Measurements from ENCODE around the gene TSEN15. TPM values are rescaled to one million over a fixed set of nuclear protein-coding genes. Genes with fewer than 3 reads are reported as not detected.

The TSEN15 gene
- total and polyA plus RNA-seq, 8 donors, result 11.6 to 137 (median 24.6) TPM

DNA sequence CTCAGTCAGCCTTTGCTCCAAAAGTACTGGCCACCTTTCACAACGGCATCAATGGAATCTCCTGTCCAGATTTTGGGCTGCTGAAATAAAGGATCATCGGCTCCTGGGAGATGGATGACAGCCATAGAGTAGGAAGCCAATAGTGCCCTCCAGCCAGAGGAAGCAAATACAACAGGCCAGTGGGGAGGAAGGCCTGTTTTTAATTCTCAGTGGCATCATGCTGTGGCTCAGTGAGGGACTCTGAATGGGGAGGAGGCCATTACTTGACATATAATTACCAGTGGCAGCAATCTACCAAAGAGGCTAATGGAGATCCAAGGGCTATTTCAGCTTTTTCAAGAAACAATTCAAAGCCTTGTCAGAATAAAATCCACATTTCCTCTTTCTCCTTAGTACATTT, 40.7 kb upstream of the TSEN15 start:
- no peaks in the 10 kb centered on the region for H3K4me1 ChIP-seq
- no peak for TF ChIP-seq POLR2AphosphoS5 (IDR thresholded peaks at IDR 0.05)
- TF ChIP-seq CTCF (IDR thresholded peaks at IDR 0.05), result no peak
- TF ChIP-seq POLR2A (IDR thresholded peaks at IDR 0.05), result no peak
- no peak for TF ChIP-seq EP300 (IDR thresholded peaks at IDR 0.05)
- H3K36me3 ChIP-seq, result no peaks in the 10 kb centered on the region
- intact Hi-C loops (cut with DNase I; ENCODE audit: low total_unique reads), result no loop called here
- WGBS, 5 donors, result 61 to 98% (median 72%) methylated on average over 2 of the region's 2 CpGs
- no peaks in the 10 kb centered on the region for H3K9me3 ChIP-seq
- DNase-seq, result no peak
- no peak overlapping the region for H3K4me3 ChIP-seq
- no peaks in the 10 kb centered on the region for H3K27me3 ChIP-seq
- no peak overlapping the region for H3K27ac ChIP-seq

GRCh38 chr1:184012187-184012586, 39.3 kb upstream of the TSEN15 start:
- intact Hi-C loops (cut with DNase I; ENCODE audit: low total_unique reads), result no loop called here
- no peak overlapping the region for H3K27ac ChIP-seq
- DNase-seq, result no peak
- no peaks in the 10 kb centered on the region for H3K36me3 ChIP-seq
- H3K27me3 ChIP-seq, result no peaks in the 10 kb centered on the region
- no peaks in the 10 kb centered on the region for H3K9me3 ChIP-seq
- TF ChIP-seq EP300 (IDR thresholded peaks at IDR 0.05) (no peak), CTCF (IDR thresholded peaks at IDR 0.05) (no peak)
- no peaks in the 10 kb centered on the region for H3K4me1 ChIP-seq
- H3K4me3 ChIP-seq, result no peak overlapping the region

- H3K36me3 ChIP-seq, result no peaks in the 10 kb centered on the region
- H3K27me3 ChIP-seq, result no peaks in the 10 kb centered on the region
- no peak overlapping the region for H3K27ac ChIP-seq
- intact Hi-C loops (cut with DNase I; ENCODE audit: low total_unique reads), result no loop called here
- TF ChIP-seq CTCF (IDR thresholded peaks at IDR 0.05), result no peak
- no peak for TF ChIP-seq POLR2A (IDR thresholded peaks at IDR 0.05)
- TF ChIP-seq POLR2AphosphoS5 (IDR thresholded peaks at IDR 0.05), result no peak
- TF ChIP-seq EP300 (IDR thresholded peaks at IDR 0.05), result no peak
- no peak for DNase-seq
- no peak overlapping the region for H3K4me3 ChIP-seq
- no peaks in the 10 kb centered on the region for H3K9me3 ChIP-seq
- H3K4me1 ChIP-seq, result no peaks in the 10 kb centered on the region
- WGBS, 5 donors, result 86 to 97% (median 93%) methylated on average over 2 of the region's 2 CpGs
These were observed 37.3 kb upstream of the TSEN15 start for GRCh38 chr1:184014271-184014670.

DNA sequence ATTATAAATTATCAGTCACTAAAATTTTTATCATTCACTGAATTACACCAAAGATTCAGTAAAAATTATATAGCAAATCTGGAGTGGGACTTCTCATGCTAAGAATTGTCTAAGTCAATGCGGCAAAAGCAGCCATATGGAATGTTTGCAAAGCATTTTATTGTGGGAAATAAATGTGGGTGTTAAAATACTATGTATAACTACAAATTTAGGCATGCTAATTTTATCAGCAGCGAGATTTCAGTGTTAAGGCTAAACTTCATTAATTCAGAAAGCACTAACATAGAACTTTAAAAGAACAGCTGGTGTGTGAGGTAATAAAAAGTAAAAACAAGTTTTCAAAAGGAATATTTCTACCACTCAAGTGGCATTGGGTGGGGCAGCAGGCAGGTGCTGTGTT, 35.4 kb upstream of the TSEN15 start:
- no peaks in the 10 kb centered on the region for H3K36me3 ChIP-seq
- no peak overlapping the region for H3K27ac ChIP-seq
- no peaks in the 10 kb centered on the region for H3K4me1 ChIP-seq
- no peak for DNase-seq
- intact Hi-C loops (cut with DNase I; ENCODE audit: low total_unique reads), result no loop called here
- TF ChIP-seq EP300 (IDR thresholded peaks at IDR 0.05), result no peak
- TF ChIP-seq POLR2A (IDR thresholded peaks at IDR 0.05), result no peak
- H3K4me3 ChIP-seq, result no peak overlapping the region
- no peaks in the 10 kb centered on the region for H3K27me3 ChIP-seq
- 93 to 97% (median 94%) methylated on average over 2 of the region's 2 CpGs for WGBS, 5 donors
- no peaks in the 10 kb centered on the region for H3K9me3 ChIP-seq

GRCh38 chr1:184017306-184017705, 34.2 kb upstream of the TSEN15 start:
- no peaks in the 10 kb centered on the region for H3K4me1 ChIP-seq
- 82 to 88% (median 85%) methylated on average over 7 of the region's 7 CpGs for WGBS, 5 donors
- TF ChIP-seq POLR2A (IDR thresholded peaks at IDR 0.05) (no peak), EP300 (IDR thresholded peaks at IDR 0.05) (no peak), CTCF (IDR thresholded peaks at IDR 0.05) (no peak), POLR2AphosphoS5 (IDR thresholded peaks at IDR 0.05) (no peak)
- H3K27me3 ChIP-seq, result no peaks in the 10 kb centered on the region
- DNase-seq, result no peak
- no peaks in the 10 kb centered on the region for H3K9me3 ChIP-seq
- no peaks in the 10 kb centered on the region for H3K36me3 ChIP-seq
- H3K27ac ChIP-seq, result no peak overlapping the region
- H3K4me3 ChIP-seq, result no peak overlapping the region
- intact Hi-C loops (cut with DNase I; ENCODE audit: low total_unique reads), result no loop called here
